ENCODE data around the gene THEM5. TPM values are rescaled to one million over a fixed set of nuclear protein-coding genes. Genes with fewer than 3 reads are reported as not detected.
A peak's percentile ranks its signal among the peaks of the same experiment; 100 is the strongest.
"Not testable (repeated sequence)": the region's sequence is repeated elsewhere in the genome, so short reads cannot be mapped to it uniquely, and the experiment has no call there.

The THEM5 gene
- total RNA-seq, 6 experiments from 2014 or later, result not detected

- DNase-seq, result no peak
- no peaks in the 10 kb centered on the region for H3K36me3 ChIP-seq
- H3K4me1 ChIP-seq, result no peaks in the 10 kb centered on the region
- no peaks in the 10 kb centered on the region for H3K9me3 ChIP-seq
- WGBS (ENCODE audit: insufficient coverage, low coverage, low lambda C conversion rate, missing lambda C conversion rate), result 50% methylated on average over 2 of the region's 2 CpGs
- ATAC-seq, result no peak
- TF ChIP-seq CTCF (IDR thresholded peaks at IDR 0.05), result peak in 1 of 4 donors; percentile 16
- TF ChIP-seq POLR2A (IDR thresholded peaks at IDR 0.05), result no peak
- H3K27me3 ChIP-seq, result no peaks in the 10 kb centered on the region
- no peak overlapping the region for H3K4me3 ChIP-seq
- intact Hi-C loops (cut with DNase I), result no loop called here
- H3K27ac ChIP-seq, result no peak overlapping the region
Observed at GRCh38 chr1:151881479-151881878, 28.0 kb upstream of the THEM5 start.

GRCh38 chr1:151875419-151876097 lies 22.0 kb upstream of the THEM5 start:
- Histone ChIP-seq H3K36me3 (peaks cover 0 to 6% (median under 1%) of the 10 kb centered on the region in 4 donors), H3K4me3 (no peak overlapping the region), H3K27ac (no peak overlapping the region), H3K9me3 (no peaks in the 10 kb centered on the region), H3K4me1 (no peaks in the 10 kb centered on the region), H3K27me3 (no peaks in the 10 kb centered on the region)
- intact Hi-C loops (cut with DNase I), result no loop called here
- WGBS (ENCODE audit: insufficient coverage, low coverage, low lambda C conversion rate, missing lambda C conversion rate), result 83% methylated on average over 1 of the region's 1 CpG
- DNase-seq, result no peak
- TF ChIP-seq CTCF (IDR thresholded peaks at IDR 0.05), result no peak
- no peak for TF ChIP-seq POLR2A (IDR thresholded peaks at IDR 0.05)
- ATAC-seq, result no peak

DNA sequence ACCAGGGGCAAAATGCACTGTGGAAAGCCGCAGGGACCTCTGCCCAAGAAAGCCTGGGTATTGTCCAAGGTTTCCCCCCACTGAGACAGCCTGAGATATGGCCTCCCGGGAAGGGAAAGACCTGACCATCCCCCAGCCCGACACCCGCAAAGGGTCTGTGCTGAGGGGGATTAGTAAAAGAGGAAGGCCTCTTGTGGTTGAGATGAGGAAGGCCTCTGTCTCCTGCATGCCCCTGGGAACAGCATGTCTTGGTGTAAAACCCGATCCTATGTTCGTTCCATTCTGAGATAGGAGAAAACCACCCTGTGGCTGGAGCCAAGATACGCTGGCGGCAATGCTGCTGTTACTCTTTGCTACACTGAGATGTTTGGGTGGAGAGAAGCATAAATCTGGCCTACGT lies 19.3 kb upstream of the THEM5 start:
- H3K4me3 ChIP-seq; H3K27me3 ChIP-seq; H3K36me3 ChIP-seq; H3K9me3 ChIP-seq; DNase-seq; ATAC-seq; intact Hi-C loops (cut with DNase I); H3K27ac ChIP-seq; H3K4me1 ChIP-seq: not testable (repeated sequence)
- WGBS (ENCODE audit: insufficient coverage, low coverage, low lambda C conversion rate, missing lambda C conversion rate), result 82% methylated on average over 5 of the region's 9 CpGs

- no peak overlapping the region for H3K27ac ChIP-seq
- DNase-seq (no peak), ATAC-seq (no peak)
- TF ChIP-seq CTCF (IDR thresholded peaks at IDR 0.05) (no peak), POLR2A (IDR thresholded peaks at IDR 0.05) (no peak)
- H3K27me3 ChIP-seq, result no peaks in the 10 kb centered on the region
- peaks cover 0 to 6% (median under 1%) of the 10 kb centered on the region in 4 donors for H3K36me3 ChIP-seq
- no peaks in the 10 kb centered on the region for H3K9me3 ChIP-seq
- no peaks in the 10 kb centered on the region for H3K4me1 ChIP-seq
- WGBS (ENCODE audit: insufficient coverage, low coverage, low lambda C conversion rate, missing lambda C conversion rate), result 67% methylated on average over 4 of the region's 5 CpGs
- no peak overlapping the region for H3K4me3 ChIP-seq
- intact Hi-C loops (cut with DNase I), result no loop called here
Observed at GRCh38 chr1:151871284-151872030, 17.9 kb upstream of the THEM5 start.

DNA sequence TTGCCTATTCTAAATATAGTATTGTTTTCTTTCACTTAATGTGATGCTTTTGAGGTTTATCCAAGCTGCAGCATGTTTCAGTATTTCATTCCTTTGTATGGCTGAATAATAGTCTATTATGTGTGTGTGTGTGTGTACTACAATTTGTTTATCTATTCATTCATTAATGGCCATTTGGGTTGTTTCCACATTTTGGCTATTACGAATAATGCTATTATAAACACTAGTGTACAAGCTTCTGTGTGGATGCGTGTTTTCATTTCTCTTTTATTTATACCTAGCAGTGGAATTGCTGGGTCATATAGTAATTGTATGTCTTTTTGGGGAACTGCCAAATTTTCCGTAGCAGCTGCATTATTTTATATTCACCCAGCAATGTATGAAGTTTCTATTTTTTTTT lies 15.0 kb upstream of the THEM5 start:
- no peak overlapping the region for H3K4me3 ChIP-seq
- H3K9me3 ChIP-seq, result no peaks in the 10 kb centered on the region
- WGBS (ENCODE audit: insufficient coverage, low coverage, low lambda C conversion rate, missing lambda C conversion rate), result 43% methylated on average over 3 of the region's 3 CpGs
- H3K27ac ChIP-seq, result no peak overlapping the region
- ATAC-seq (no peak), DNase-seq (no peak)
- intact Hi-C loops (cut with DNase I), result no loop called here
- H3K36me3 ChIP-seq, result no peaks in the 10 kb centered on the region
- no peaks in the 10 kb centered on the region for H3K4me1 ChIP-seq
- no peaks in the 10 kb centered on the region for H3K27me3 ChIP-seq
- TF ChIP-seq CTCF (IDR thresholded peaks at IDR 0.05) (no peak), POLR2A (IDR thresholded peaks at IDR 0.05) (no peak)

Data from right lobe of liver (tissue), 6 donors.